Fibroblast of skin of abdomen (primary cell): ENCODE measurements around the gene ABL2.
A peak's percentile ranks its signal among the peaks of the same experiment; 100 is the strongest.
"Not testable (repeated sequence)": the region's sequence is repeated elsewhere in the genome, so short reads cannot be mapped to it uniquely, and the experiment has no call there.

Experiments
- DNase-seq: peaks from one replicate; pipeline ENCODE4 v3.0.0-alpha.2; 2013

The ABL2 gene

GRCh38 chr1:179213317-179213716 lies 16.2 kb downstream of the ABL2 start:
- not testable (repeated sequence) for DNase-seq

- DNase-seq, result no peak
Measured at GRCh38 chr1:179208681-179209477, 20.6 kb downstream of the ABL2 start.

- no peak for DNase-seq
Measured at GRCh38 chr1:179206812-179207211, 22.7 kb downstream of the ABL2 start.

GRCh38 chr1:179205284-179205683 lies 24.2 kb downstream of the ABL2 start:
- no peak for DNase-seq

- no peak for DNase-seq
Measured at GRCh38 chr1:179202161-179202560, 27.3 kb downstream of the ABL2 start.

GRCh38 chr1:179200586-179200985 lies 28.9 kb downstream of the ABL2 start:
- DNase-seq, result no peak

GRCh38 chr1:179197690-179198297 lies 31.7 kb downstream of the ABL2 start:
- DNase-seq, result no peak

GRCh38 chr1:179195857-179196256 lies 33.6 kb downstream of the ABL2 start:
- not testable (repeated sequence) for DNase-seq

- DNase-seq, result no peak
Measured at GRCh38 chr1:179195376-179195775, 34.1 kb downstream of the ABL2 start.

- no peak for DNase-seq
Measured at GRCh38 chr1:179194068-179194537, 35.4 kb downstream of the ABL2 start.

- no peak for DNase-seq
Measured at GRCh38 chr1:179190861-179191260, 38.6 kb downstream of the ABL2 start.

- no peak for DNase-seq
Measured at GRCh38 chr1:179187735-179188471, 41.6 kb downstream of the ABL2 start.

- DNase-seq, result peak; percentile 25
Measured at GRCh38 chr1:179187043-179187442, 42.4 kb downstream of the ABL2 start.

- no peak for DNase-seq
Measured at GRCh38 chr1:179184403-179184802, 45.1 kb downstream of the ABL2 start.

GRCh38 chr1:179183857-179184256 lies 45.6 kb downstream of the ABL2 start:
- no peak for DNase-seq

GRCh38 chr1:179178950-179179349 lies 50.5 kb downstream of the ABL2 start:
- DNase-seq, result peak; percentile 77

- DNase-seq, result peak; percentile 40
Measured at GRCh38 chr1:179178183-179178582, 51.3 kb downstream of the ABL2 start.

- DNase-seq, result no peak
Measured at GRCh38 chr1:179177615-179178014, 51.9 kb downstream of the ABL2 start.

GRCh38 chr1:179177182-179177581 lies 52.3 kb downstream of the ABL2 start:
- DNase-seq, result peak; percentile 75

- peak; percentile 88 for DNase-seq
Measured at GRCh38 chr1:179175011-179175841, 54.3 kb downstream of the ABL2 start.

GRCh38 chr1:179170468-179170770 lies 59.1 kb downstream of the ABL2 start:
- DNase-seq, result not testable (repeated sequence)

- DNase-seq, result peak; percentile 84
Measured at GRCh38 chr1:179169616-179170467, 59.6 kb downstream of the ABL2 start.
